Measurements from ENCODE around the gene ZSWIM6. TPM values are rescaled to one million over a fixed set of nuclear protein-coding genes. Genes with fewer than 3 reads are reported as not detected.
A peak's percentile ranks its signal among the peaks of the same experiment; 100 is the strongest.

Gene ZSWIM6
- total and polyA plus RNA-seq, 4 donors, result 5.9 to 21.6 (median 13.3) TPM

DNA sequence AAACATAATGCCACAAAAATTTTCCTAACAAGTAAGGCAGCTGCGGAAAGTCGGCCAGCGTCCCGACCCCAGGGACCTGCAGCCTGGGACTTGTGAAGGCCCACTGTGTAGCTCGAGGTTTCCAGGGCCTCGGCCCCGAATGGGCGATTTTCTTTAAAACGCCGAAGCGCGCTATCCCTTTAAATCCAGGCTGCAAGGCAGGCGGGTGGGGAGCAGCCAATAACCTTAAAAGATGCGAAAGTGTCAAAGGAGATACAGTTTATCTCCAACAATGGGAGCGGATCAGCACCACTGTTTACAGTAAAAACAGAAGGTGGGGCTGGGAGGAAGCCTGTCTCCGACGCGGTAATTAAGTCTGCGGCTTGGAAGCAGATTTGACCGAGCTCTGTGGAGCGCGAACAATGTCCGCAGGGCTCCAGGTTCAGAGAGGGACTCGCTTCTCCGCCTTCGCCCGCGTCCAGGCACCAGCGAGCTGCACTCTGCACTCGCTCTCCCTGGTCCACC is 1.7 kb upstream of the ZSWIM6 start:
- WGBS, 2 donors, result 1 to 2% methylated on average over 30 of the region's 30 CpGs

DNA sequence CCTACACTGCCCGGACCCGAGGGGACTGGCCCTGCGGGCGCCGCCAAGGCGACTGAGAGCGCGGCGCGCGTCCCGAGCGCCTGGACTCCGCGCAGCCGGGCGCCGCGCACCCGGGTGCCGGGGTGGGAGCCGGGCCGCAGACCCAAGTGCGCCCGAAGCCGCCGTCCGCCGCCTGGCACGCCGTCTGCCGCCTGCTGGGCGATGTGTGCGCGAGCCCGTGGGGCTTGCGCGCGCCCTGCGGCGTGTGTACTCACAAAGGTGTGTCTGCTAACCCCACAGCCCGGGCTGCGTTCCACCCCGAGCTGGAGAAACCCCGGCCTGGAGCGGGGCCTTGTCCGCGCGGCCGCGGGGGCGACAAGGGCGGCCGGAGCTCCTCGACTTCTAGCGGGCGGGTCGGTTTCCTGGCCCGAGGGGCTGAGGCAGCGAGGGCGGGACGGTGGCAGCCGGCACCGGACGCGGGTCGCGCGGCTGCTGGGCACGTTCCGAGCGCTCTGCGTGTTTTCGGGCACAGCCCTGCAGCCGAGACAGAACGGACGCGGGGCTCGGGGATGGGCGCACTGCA is 1.1 kb upstream of the ZSWIM6 start:
- Histone ChIP-seq H3K27ac (ENCODE audit: low read depth in 1 of 2, low read length in 1 of 2) (peak overlapping the region; percentile 82 to 88), H3K9ac (ENCODE audit: insufficient read depth in 1 of 2, low read length in 2 of 2) (peak overlapping the region; percentile 70 to 93), H3K4me1 (ENCODE audit: control insufficient read depth in 5 of 5, insufficient read depth in 5 of 5, low read length in 5 of 5) (peaks cover 5 to 34% (median 22%) of the 10 kb centered on the region in 5 donors), H3K27me3 (ENCODE audit: control insufficient read depth in 3 of 3, insufficient read depth in 3 of 3, low read length in 2 of 3) (no peaks in the 10 kb centered on the region), H3K36me3 (ENCODE audit: control insufficient read depth in 4 of 4, insufficient read depth in 4 of 4, low read length in 4 of 4) (no peaks in the 10 kb centered on the region), H3K4me3 (peak overlapping the region; percentile 41), H3K9me3 (ENCODE audit: control insufficient read depth in 4 of 4, insufficient read depth in 3 of 4, low read length in 3 of 4) (no peaks in the 10 kb centered on the region)
- peak; percentile 82 to 86 (median 85) for DNase-seq
- TF ChIP-seq, protein P1, sequence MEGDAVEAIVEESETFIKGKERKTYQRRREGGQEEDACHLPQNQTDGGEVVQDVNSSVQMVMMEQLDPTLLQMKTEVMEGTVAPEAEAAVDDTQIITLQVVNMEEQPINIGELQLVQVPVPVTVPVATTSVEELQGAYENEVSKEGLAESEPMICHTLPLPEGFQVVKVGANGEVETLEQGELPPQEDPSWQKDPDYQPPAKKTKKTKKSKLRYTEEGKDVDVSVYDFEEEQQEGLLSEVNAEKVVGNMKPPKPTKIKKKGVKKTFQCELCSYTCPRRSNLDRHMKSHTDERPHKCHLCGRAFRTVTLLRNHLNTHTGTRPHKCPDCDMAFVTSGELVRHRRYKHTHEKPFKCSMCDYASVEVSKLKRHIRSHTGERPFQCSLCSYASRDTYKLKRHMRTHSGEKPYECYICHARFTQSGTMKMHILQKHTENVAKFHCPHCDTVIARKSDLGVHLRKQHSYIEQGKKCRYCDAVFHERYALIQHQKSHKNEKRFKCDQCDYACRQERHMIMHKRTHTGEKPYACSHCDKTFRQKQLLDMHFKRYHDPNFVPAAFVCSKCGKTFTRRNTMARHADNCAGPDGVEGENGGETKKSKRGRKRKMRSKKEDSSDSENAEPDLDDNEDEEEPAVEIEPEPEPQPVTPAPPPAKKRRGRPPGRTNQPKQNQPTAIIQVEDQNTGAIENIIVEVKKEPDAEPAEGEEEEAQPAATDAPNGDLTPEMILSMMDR (IDR thresholded peaks at IDR 0.05; ENCODE audit: control extremely low read depth, extremely low read depth), result no peak
- ATAC-seq (ENCODE audit: insufficient read depth, low FRiP score), result peak; percentile 52
- 0% methylated on average over 50 to 80 of the region's 80 CpGs for WGBS, 2 donors

More for the DNA sequence above, 1.7 kb upstream of the ZSWIM6 start:
- H3K9ac ChIP-seq (ENCODE audit: insufficient read depth in 1 of 2, low read length in 2 of 2), result peak overlapping the region; percentile 70 to 93
- ATAC-seq (ENCODE audit: insufficient read depth, low FRiP score), result no peak
- TF ChIP-seq, protein P1 (IDR thresholded peaks at IDR 0.05; ENCODE audit: control extremely low read depth, extremely low read depth), result no peak
- H3K27me3 ChIP-seq (ENCODE audit: control insufficient read depth in 3 of 3, insufficient read depth in 3 of 3, low read length in 2 of 3), result no peaks in the 10 kb centered on the region
- no peaks in the 10 kb centered on the region for H3K9me3 ChIP-seq (ENCODE audit: control insufficient read depth in 4 of 4, insufficient read depth in 3 of 4, low read length in 3 of 4)
- peak overlapping the region; percentile 41 for H3K4me3 ChIP-seq
- DNase-seq, result peak in 2 of 3 donors; percentile 71 to 77
- H3K27ac ChIP-seq (ENCODE audit: low read depth in 1 of 2, low read length in 1 of 2), result peak overlapping the region; percentile 82 to 88
- peaks cover 5 to 32% (median 21%) of the 10 kb centered on the region in 5 donors for H3K4me1 ChIP-seq (ENCODE audit: control insufficient read depth in 5 of 5, insufficient read depth in 5 of 5, low read length in 5 of 5)
- no peaks in the 10 kb centered on the region for H3K36me3 ChIP-seq (ENCODE audit: control insufficient read depth in 4 of 4, insufficient read depth in 4 of 4, low read length in 4 of 4)

DNA sequence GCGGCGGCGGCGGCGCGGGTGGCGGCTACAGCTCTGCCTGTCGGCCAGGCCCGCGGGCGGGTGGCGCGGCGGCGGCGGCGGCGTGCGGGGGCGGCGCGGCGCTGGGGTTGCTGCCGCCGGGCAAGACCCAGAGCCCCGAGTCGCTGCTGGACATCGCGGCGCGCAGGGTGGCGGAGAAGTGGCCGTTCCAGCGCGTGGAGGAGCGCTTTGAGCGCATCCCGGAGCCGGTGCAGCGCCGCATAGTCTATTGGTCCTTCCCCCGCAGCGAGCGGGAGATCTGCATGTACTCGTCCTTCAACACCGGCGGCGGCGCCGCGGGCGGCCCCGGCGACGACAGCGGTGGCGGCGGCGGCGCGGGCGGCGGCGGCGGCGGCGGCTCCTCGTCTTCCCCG is 296 bp downstream of the ZSWIM6 start:
- no peaks in the 10 kb centered on the region for H3K9me3 ChIP-seq (ENCODE audit: control insufficient read depth in 4 of 4, insufficient read depth in 3 of 4, low read length in 3 of 4)
- peaks cover 5 to 34% (median 22%) of the 10 kb centered on the region in 5 donors for H3K4me1 ChIP-seq (ENCODE audit: control insufficient read depth in 5 of 5, insufficient read depth in 5 of 5, low read length in 5 of 5)
- H3K36me3 ChIP-seq (ENCODE audit: control insufficient read depth in 4 of 4, insufficient read depth in 4 of 4, low read length in 4 of 4), result no peaks in the 10 kb centered on the region
- WGBS, 2 donors, result 0 to 1% methylated on average over 19 to 69 of the region's 69 CpGs
- TF ChIP-seq, protein P1 (IDR thresholded peaks at IDR 0.05; ENCODE audit: control extremely low read depth, extremely low read depth), result no peak
- no peaks in the 10 kb centered on the region for H3K27me3 ChIP-seq (ENCODE audit: control insufficient read depth in 3 of 3, insufficient read depth in 3 of 3, low read length in 2 of 3)
- no peak for ATAC-seq (ENCODE audit: insufficient read depth, low FRiP score)
- DNase-seq, result peak in 2 of 3 donors; percentile 49 to 56
- H3K27ac ChIP-seq (ENCODE audit: low read depth in 1 of 2, low read length in 1 of 2), result peak overlapping the region; percentile 84 to 99
- H3K4me3 ChIP-seq, result peak overlapping the region; percentile 91
- no peak overlapping the region for H3K9ac ChIP-seq (ENCODE audit: insufficient read depth in 1 of 2, low read length in 2 of 2)

Data from lung (tissue), 12 donors.